GM21529 (cell line): ENCODE results near the gene DDX51.
A peak's percentile ranks its signal among the peaks of the same experiment; 100 is the strongest.
"Not testable (repeated sequence)": the region's sequence is repeated elsewhere in the genome, so short reads cannot be mapped to it uniquely, and the experiment has no call there.

Experiments
- ATAC-seq: cut with Tn5 transposase; IDR thresholded peaks from one replicate; pipeline ENCODE4 v1.9.1; 2021; ENCODE audit not compliant: unreplicated experiment

DDX51 gene

GRCh38 chr12:132154941-132155770 lies 11.0 kb upstream of the DDX51 start:
- ATAC-seq = no peak

GRCh38 chr12:132154341-132154761 lies 10.2 kb upstream of the DDX51 start:
- no peak for ATAC-seq

GRCh38 chr12:132153501-132154340 lies 9.6 kb upstream of the DDX51 start:
- peak; percentile 77 for ATAC-seq

- no peak for ATAC-seq
Measured at GRCh38 chr12:132152953-132153352, 8.8 kb upstream of the DDX51 start.

- no peak for ATAC-seq
Measured at GRCh38 chr12:132152411-132152821, 8.3 kb upstream of the DDX51 start.

GRCh38 chr12:132151766-132152410 lies 7.8 kb upstream of the DDX51 start:
- ATAC-seq = no peak

GRCh38 chr12:132151145-132151765 lies 7.1 kb upstream of the DDX51 start:
- ATAC-seq = no peak

GRCh38 chr12:132150780-132151144 lies 6.6 kb upstream of the DDX51 start:
- no peak for ATAC-seq

GRCh38 chr12:132149526-132149925 lies 5.4 kb upstream of the DDX51 start:
- ATAC-seq = not testable (repeated sequence)

- no peak for ATAC-seq
Measured at GRCh38 chr12:132148368-132149045, 4.4 kb upstream of the DDX51 start.

- ATAC-seq = no peak
Measured at GRCh38 chr12:132147423-132148367, 3.6 kb upstream of the DDX51 start.

GRCh38 chr12:132146772-132147422 lies 2.8 kb upstream of the DDX51 start:
- no peak for ATAC-seq

GRCh38 chr12:132146098-132146497 lies 2.0 kb upstream of the DDX51 start:
- no peak for ATAC-seq

- no peak for ATAC-seq
Measured at GRCh38 chr12:132145334-132145733, 1.2 kb upstream of the DDX51 start.

GRCh38 chr12:132144810-132145168 lies 670 bp upstream of the DDX51 start:
- ATAC-seq = peak; percentile 1

GRCh38 chr12:132143336-132144071 lies 615 bp downstream of the DDX51 start:
- ATAC-seq = peak; percentile 34

- no peak for ATAC-seq
Measured at GRCh38 chr12:132142679-132143335, 1.3 kb downstream of the DDX51 start.
